Activated CD8-positive, alpha-beta memory T cell treated with anti-CD3 and anti-CD28 coated beads for 24 hours (primary cell): ENCODE measurements around the gene PPP1R37.

Experiments used
- DNase-seq: peaks from one replicate; pipeline ENCODE4 v3.0.0-alpha.2; 2020

PPP1R37 gene

GRCh38 chr19:45138303-45138751 is 45.3 kb downstream of the PPP1R37 start:
- DNase-seq = no peak

- DNase-seq = no peak
Measured at GRCh38 chr19:45139286-45140143, 46.5 kb downstream of the PPP1R37 start.

- no peak for DNase-seq
Measured at GRCh38 chr19:45140144-45140503, 47.1 kb downstream of the PPP1R37 start.

GRCh38 chr19:45140533-45140932 is 47.6 kb downstream of the PPP1R37 start:
- DNase-seq = no peak

GRCh38 chr19:45141203-45141900 is 48.4 kb downstream of the PPP1R37 start:
- no peak for DNase-seq

GRCh38 chr19:45142016-45142725 is 49.2 kb downstream of the PPP1R37 start:
- DNase-seq = no peak

- DNase-seq = no peak
Measured at GRCh38 chr19:45142726-45143110, 49.7 kb downstream of the PPP1R37 start.

- no peak for DNase-seq
Measured at GRCh38 chr19:45144431-45145269, 51.7 kb downstream of the PPP1R37 start.

GRCh38 chr19:45145270-45146189 is 52.6 kb downstream of the PPP1R37 start:
- no peak for DNase-seq

- DNase-seq = no peak
Measured at GRCh38 chr19:45146251-45146650, 53.3 kb downstream of the PPP1R37 start.

- DNase-seq = no peak
Measured at GRCh38 chr19:45146741-45147205, 53.8 kb downstream of the PPP1R37 start.

- DNase-seq = no peak
Measured at GRCh38 chr19:45147835-45148676, 55.1 kb downstream of the PPP1R37 start.

GRCh38 chr19:45149129-45149528 is 56.1 kb downstream of the PPP1R37 start:
- no peak for DNase-seq

GRCh38 chr19:45150180-45150579 is 57.2 kb downstream of the PPP1R37 start:
- DNase-seq = no peak

GRCh38 chr19:45150751-45151281 is 57.8 kb downstream of the PPP1R37 start:
- DNase-seq = no peak

GRCh38 chr19:45151320-45151719 is 58.3 kb downstream of the PPP1R37 start:
- DNase-seq = no peak

- no peak for DNase-seq
Measured at GRCh38 chr19:45151821-45152503, 59.0 kb downstream of the PPP1R37 start.

- DNase-seq = peak; percentile 77
Measured at GRCh38 chr19:45152504-45153338, 59.7 kb downstream of the PPP1R37 start.
